VCaP (cell line): ENCODE data around the gene ITPR3.
"Not testable (repeated sequence)": the region's sequence is repeated elsewhere in the genome, so short reads cannot be mapped to it uniquely, and the experiment has no call there.

Source experiments
- H3K27ac ChIP-seq: fragments of 450-650 bp; 2 replicates; pipeline ENCODE4 v1.5.1; 2017
- TF ChIP-seq, protein P1 (sequence below): fragments of 450-650 bp; conservative IDR thresholded peaks from 2 replicates; pipeline ENCODE4 v1.5.1; 2017; ENCODE audit warnings: mild to moderate bottlenecking, moderate library complexity

Gene ITPR3

DNA sequence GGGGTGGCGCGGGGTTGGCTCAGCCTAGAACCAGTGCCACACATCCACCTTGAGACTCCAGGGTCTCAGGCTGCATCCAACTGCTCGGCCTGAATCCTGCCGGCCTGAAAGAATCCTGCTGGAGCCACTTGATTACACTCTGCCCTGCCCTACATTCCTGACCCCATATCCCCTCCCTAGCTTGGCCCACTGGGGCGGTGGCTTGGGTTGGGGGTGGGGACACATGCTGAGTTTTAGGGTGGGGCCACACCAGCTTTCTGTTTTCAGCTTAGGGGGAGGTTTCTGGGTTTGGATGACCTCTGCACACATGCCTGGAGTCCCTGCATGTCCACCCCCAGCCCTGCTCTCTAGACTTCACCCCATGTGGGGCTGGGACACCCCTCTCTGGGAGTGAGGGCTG is 6.8 kb downstream of the ITPR3 start:
- TF ChIP-seq, protein P1, sequence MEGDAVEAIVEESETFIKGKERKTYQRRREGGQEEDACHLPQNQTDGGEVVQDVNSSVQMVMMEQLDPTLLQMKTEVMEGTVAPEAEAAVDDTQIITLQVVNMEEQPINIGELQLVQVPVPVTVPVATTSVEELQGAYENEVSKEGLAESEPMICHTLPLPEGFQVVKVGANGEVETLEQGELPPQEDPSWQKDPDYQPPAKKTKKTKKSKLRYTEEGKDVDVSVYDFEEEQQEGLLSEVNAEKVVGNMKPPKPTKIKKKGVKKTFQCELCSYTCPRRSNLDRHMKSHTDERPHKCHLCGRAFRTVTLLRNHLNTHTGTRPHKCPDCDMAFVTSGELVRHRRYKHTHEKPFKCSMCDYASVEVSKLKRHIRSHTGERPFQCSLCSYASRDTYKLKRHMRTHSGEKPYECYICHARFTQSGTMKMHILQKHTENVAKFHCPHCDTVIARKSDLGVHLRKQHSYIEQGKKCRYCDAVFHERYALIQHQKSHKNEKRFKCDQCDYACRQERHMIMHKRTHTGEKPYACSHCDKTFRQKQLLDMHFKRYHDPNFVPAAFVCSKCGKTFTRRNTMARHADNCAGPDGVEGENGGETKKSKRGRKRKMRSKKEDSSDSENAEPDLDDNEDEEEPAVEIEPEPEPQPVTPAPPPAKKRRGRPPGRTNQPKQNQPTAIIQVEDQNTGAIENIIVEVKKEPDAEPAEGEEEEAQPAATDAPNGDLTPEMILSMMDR: no peak
- no peak overlapping the region for H3K27ac ChIP-seq

GRCh38 chr6:33628401-33628964 is 7.4 kb downstream of the ITPR3 start:
- no peak overlapping the region for H3K27ac ChIP-seq

DNA sequence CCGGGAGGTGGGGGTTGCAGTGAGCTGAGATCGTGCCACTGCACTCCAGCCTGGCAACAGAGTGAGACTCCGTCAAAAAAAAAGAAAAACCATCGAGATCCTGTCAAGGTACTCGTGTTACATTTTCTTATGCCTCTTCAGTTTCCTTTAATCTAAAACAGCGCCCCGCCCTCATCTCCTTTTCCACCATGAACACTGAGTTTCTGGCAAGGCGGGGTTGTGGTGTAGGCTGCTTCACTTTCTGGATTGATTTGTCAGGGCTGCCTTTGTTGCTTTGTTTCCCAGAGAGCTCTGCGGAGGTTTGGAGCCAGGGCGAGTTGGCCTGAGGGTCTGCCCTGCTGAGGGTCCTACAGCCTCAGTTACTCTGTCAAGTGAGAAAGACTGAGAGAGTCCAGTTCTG is 8.9 kb downstream of the ITPR3 start:
- H3K27ac ChIP-seq: no peak overlapping the region
- TF ChIP-seq, protein P1: no peak

More at GRCh38 chr6:33628401-33628964, 7.4 kb downstream of the ITPR3 start:
- TF ChIP-seq, protein P1: no peak

- H3K27ac ChIP-seq: not testable (repeated sequence)
Measured at GRCh38 chr6:33631521-33631920, 10.4 kb downstream of the ITPR3 start.

- no peak overlapping the region for H3K27ac ChIP-seq
- TF ChIP-seq, protein P1: no peak
Measured at GRCh38 chr6:33631971-33632557, 10.9 kb downstream of the ITPR3 start.

GRCh38 chr6:33632558-33633039 is 11.5 kb downstream of the ITPR3 start:
- TF ChIP-seq, protein P1: peak; percentile 67
- no peak overlapping the region; the same call in 1 of the 2 replicates for H3K27ac ChIP-seq

- peak overlapping the region; percentile 59 for H3K27ac ChIP-seq
- TF ChIP-seq, protein P1: no peak
Measured at GRCh38 chr6:33633084-33633461, 12.0 kb downstream of the ITPR3 start.

DNA sequence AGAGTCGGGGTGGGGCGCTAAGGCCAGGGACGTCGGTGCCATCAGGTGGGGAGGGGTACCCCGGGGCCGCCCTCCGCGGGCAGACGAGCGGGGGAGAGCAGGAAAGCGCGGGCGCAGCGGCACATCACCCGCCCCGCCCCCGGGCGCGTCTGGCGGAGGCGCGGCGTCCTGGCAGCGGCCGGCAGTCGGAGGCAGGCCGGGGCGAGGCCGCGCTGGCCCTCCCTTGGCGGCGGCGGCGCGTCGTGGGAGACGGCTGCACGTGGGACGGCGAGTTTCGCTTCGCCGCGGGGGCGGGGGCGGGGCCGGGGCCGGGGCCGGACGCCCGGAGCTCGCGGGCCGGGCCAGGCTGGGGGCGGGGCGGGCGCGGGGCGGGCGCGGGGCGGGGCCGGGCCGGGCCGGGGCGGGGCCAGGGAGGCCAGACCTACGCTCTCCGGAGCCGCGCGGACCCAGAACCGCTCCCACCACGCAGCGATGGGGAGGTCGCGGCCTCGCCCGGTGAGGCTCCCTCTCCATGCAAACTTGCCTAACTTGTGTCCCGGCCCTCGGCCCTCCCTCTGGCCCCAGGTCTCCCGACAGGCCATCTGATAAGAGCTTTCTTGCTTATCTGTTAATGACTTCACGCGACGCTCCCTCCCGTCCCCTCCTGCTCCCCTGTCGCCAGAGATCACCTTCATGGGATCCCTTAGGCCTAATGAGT is 12.5 kb downstream of the ITPR3 start:
- peak overlapping the region; percentile 59 for H3K27ac ChIP-seq
- TF ChIP-seq, protein P1: no peak
